Left renal pelvis (tissue), 4 donors: ENCODE measurements around the gene MAGI1. TPM values are rescaled to one million over a fixed set of nuclear protein-coding genes. Genes with fewer than 3 reads are reported as not detected.
"Not testable (repeated sequence)": the region's sequence is repeated elsewhere in the genome, so short reads cannot be mapped to it uniquely, and the experiment has no call there.

Experiments used
- DNase-seq, 4 donors: peaks; one replicate each; pipeline ENCODE4 v3.0.0-alpha.2; 2013; ENCODE audit warnings: low read depth in 4 of 4, low spot score in 3 of 4
- polyA plus RNA-seq, 4 donors: library from polyadenylated mRNA; unstranded; fragments of 120-200 nt; gene quantifications; one replicate each; pipeline ENCODE4 v1.2.1, GENCODE V29; 2013; ENCODE audit not compliant: insufficient read length in 4 of 4

The MAGI1 gene
- polyA plus RNA-seq, 4 donors, result 9.3 to 33.8 (median 26.9) TPM

- DNase-seq, result peak; percentile 43 to 59 (median 56)
These were observed 306.4 kb downstream of the MAGI1 start for GRCh38 chr3:65732051-65732935.

GRCh38 chr3:65730449-65730848 lies 308.3 kb downstream of the MAGI1 start:
- DNase-seq, result no peak

- DNase-seq, result no peak
These were observed 308.7 kb downstream of the MAGI1 start for GRCh38 chr3:65729973-65730372.

- peak; percentile 44 to 49 (median 47) for DNase-seq
These were observed 309.2 kb downstream of the MAGI1 start for GRCh38 chr3:65729555-65729954.

GRCh38 chr3:65728138-65728537 lies 310.6 kb downstream of the MAGI1 start:
- no peak for DNase-seq

- DNase-seq, result no peak
These were observed 314.7 kb downstream of the MAGI1 start for GRCh38 chr3:65723985-65724384.

- no peak for DNase-seq
These were observed 315.7 kb downstream of the MAGI1 start for GRCh38 chr3:65723011-65723410.

- no peak for DNase-seq
These were observed 317.6 kb downstream of the MAGI1 start for GRCh38 chr3:65720989-65721737.

GRCh38 chr3:65719639-65720038 lies 319.1 kb downstream of the MAGI1 start:
- not testable (repeated sequence) for DNase-seq

GRCh38 chr3:65717676-65718346 lies 320.9 kb downstream of the MAGI1 start:
- DNase-seq, result no peak

- no peak for DNase-seq
These were observed 322.5 kb downstream of the MAGI1 start for GRCh38 chr3:65716071-65716751.

- no peak for DNase-seq
These were observed 324.6 kb downstream of the MAGI1 start for GRCh38 chr3:65714134-65714533.

GRCh38 chr3:65713016-65713415 lies 325.7 kb downstream of the MAGI1 start:
- no peak for DNase-seq

- no peak for DNase-seq
These were observed 326.6 kb downstream of the MAGI1 start for GRCh38 chr3:65712140-65712539.

GRCh38 chr3:65706776-65707568 lies 331.7 kb downstream of the MAGI1 start:
- no peak for DNase-seq

GRCh38 chr3:65706301-65706700 lies 332.4 kb downstream of the MAGI1 start:
- DNase-seq, result no peak

- DNase-seq, result no peak
These were observed 334.9 kb downstream of the MAGI1 start for GRCh38 chr3:65703820-65704219.

- DNase-seq, result no peak
These were observed 335.7 kb downstream of the MAGI1 start for GRCh38 chr3:65703026-65703425.

- peak in 2 of 4 donors; percentile 3 to 24 for DNase-seq
These were observed 336.5 kb downstream of the MAGI1 start for GRCh38 chr3:65702202-65702601.

GRCh38 chr3:65701516-65701915 lies 337.2 kb downstream of the MAGI1 start:
- no peak for DNase-seq
